Measurements from ENCODE around the gene GRAMD1A. TPM values are rescaled to one million over a fixed set of nuclear protein-coding genes. Genes with fewer than 3 reads are reported as not detected.
"Not testable (repeated sequence)": the region's sequence is repeated elsewhere in the genome, so short reads cannot be mapped to it uniquely, and the experiment has no call there.

Gene GRAMD1A
- polyA plus RNA-seq, 3 donors from 2014 or later = 6.7 to 19.1 (median 7.8) TPM

DNA sequence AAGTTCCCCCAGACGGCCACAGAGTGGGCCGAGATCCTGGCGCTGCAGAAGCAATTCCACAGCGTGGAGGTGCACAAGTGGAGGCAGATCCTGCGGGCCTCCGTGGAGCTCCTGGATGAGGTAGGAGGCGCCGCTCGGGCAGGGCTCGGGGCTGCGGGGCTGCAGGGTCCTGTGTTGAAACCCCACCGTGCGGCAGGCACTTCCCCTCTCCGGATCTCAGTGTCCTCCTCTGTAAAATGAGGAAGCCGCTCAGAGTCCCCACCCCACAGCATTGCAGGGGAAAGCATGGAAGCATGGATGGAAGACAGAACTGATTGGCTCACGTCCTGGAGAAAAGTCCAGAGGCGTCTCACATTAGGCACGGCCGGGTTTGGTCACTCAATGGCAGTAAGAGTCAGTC lies 23.3 kb downstream of the GRAMD1A start:
- H3K27me3 Mint-ChIP-seq (ENCODE audit: low read depth in 3 of 3) = no peaks in the 10 kb centered on the region
- no peak for DNase-seq
- peaks cover 2 to 8% of the 10 kb centered on the region in 2 donors for H3K4me1 Mint-ChIP-seq
- H3K4me3 Mint-ChIP-seq = no peak overlapping the region
- no peaks in the 10 kb centered on the region for H3K9me3 Mint-ChIP-seq
- peaks cover 13 to 30% (median 15%) of the 10 kb centered on the region in 3 donors for H3K36me3 Mint-ChIP-seq
- H3K27ac Mint-ChIP-seq = no peak overlapping the region

DNA sequence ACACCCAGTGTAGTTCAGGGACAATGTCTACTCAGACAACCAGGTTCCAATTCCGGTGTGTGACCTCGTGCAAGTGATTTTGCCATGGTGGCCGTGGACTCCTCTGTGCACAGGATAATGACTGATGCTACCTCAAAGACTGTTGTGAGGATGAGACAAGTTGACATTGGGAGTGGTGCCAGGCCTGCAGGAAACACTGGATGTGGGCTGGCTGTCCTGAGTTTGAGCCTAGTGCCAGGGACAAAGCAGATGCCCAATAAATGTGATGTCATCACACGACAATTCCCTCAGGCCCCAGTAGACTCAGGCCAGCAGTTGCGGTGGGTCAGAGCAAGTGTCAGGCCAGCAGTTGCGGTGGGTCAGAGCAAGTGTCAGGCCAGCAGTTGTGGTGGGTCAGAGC lies 24.0 kb downstream of the GRAMD1A start:
- no peaks in the 10 kb centered on the region for H3K27me3 Mint-ChIP-seq (ENCODE audit: low read depth in 3 of 3)
- H3K4me1 Mint-ChIP-seq = peaks cover 5 to 9% of the 10 kb centered on the region in 2 donors
- peaks cover 11 to 30% (median 14%) of the 10 kb centered on the region in 3 donors for H3K36me3 Mint-ChIP-seq
- H3K9me3 Mint-ChIP-seq = no peaks in the 10 kb centered on the region
- DNase-seq = no peak
- H3K27ac Mint-ChIP-seq = peak overlapping the region in 1 of 6 donors; percentile 14
- no peak overlapping the region for H3K4me3 Mint-ChIP-seq

DNA sequence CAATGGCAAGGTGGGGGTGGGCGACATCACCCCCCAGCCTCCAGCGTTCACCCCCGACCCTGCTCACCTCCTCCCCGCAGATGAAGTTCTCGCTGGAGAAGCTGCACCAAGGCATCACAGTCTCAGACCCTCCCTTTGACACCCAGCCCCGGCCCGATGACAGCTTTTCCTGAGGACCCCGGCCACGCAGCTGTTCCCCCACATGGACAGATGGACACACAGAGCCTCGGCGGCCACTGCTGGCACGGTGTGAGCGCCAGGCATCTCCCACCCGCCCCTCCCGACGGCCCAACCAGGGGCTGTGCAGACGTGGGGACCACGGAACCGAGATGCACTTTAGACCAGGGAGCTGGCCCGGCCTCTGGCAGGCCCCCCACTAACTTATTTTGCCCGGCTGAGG lies 25.8 kb downstream of the GRAMD1A start:
- DNase-seq = no peak
- no peak overlapping the region for H3K4me3 Mint-ChIP-seq
- no peak overlapping the region for H3K27ac Mint-ChIP-seq
- H3K9me3 Mint-ChIP-seq = no peaks in the 10 kb centered on the region
- H3K4me1 Mint-ChIP-seq = peaks cover 5 to 12% of the 10 kb centered on the region in 2 donors
- peaks cover 7 to 19% (median 7%) of the 10 kb centered on the region in 3 donors for H3K36me3 Mint-ChIP-seq
- no peaks in the 10 kb centered on the region for H3K27me3 Mint-ChIP-seq (ENCODE audit: low read depth in 3 of 3)

DNA sequence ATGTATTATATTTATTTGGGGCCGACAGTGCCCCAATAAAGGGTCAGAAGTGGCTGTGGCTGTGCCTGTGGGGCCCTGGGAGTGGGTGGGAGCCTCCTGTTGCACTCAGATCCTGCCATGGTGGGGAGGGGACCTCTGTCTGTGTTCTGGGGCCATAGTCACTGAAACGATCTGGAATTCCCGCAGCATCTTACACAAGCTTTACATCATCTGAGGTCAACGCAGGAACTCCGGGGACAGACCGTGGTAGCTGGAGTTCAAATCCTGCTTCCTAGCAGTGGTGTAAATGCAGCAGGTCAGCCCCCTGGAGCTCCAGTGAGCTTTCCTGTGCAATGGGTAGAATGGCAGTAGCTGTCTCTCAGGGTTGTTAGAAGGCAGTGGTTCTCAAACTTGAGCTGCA lies 26.3 kb downstream of the GRAMD1A start:
- no peak overlapping the region for H3K27ac Mint-ChIP-seq
- peaks cover 5 to 16% of the 10 kb centered on the region in 2 donors for H3K4me1 Mint-ChIP-seq
- peaks cover 1 to 4% (median 2%) of the 10 kb centered on the region in 3 donors for H3K27me3 Mint-ChIP-seq (ENCODE audit: low read depth in 3 of 3)
- no peak overlapping the region for H3K4me3 Mint-ChIP-seq
- peaks cover 6 to 16% (median 7%) of the 10 kb centered on the region in 3 donors for H3K36me3 Mint-ChIP-seq
- no peak for DNase-seq
- no peaks in the 10 kb centered on the region for H3K9me3 Mint-ChIP-seq

DNA sequence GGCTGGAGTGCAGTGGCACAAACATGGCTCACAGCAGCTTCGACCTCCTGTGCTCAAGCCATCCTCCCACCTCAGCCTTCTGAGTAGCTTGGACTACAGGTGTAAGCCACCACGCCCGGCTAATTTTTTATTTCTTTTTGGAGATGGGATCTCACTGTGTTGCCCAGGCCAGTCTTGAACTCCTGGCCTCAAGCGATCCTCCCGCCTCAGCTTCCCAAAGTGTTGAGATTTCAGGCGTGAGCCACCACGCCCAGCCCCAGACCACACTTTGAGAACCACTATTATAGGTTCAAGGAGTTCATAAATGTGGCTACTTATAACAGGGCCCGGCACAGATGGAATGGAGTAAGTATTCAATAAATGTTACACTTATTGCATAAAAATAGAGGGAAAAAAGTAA lies 26.9 kb downstream of the GRAMD1A start:
- peaks cover 5 to 18% of the 10 kb centered on the region in 2 donors for H3K4me1 Mint-ChIP-seq
- H3K9me3 Mint-ChIP-seq = no peaks in the 10 kb centered on the region
- DNase-seq = no peak
- no peak overlapping the region for H3K4me3 Mint-ChIP-seq
- H3K27ac Mint-ChIP-seq = no peak overlapping the region
- peaks cover 6 to 14% (median 9%) of the 10 kb centered on the region in 3 donors for H3K36me3 Mint-ChIP-seq
- H3K27me3 Mint-ChIP-seq (ENCODE audit: low read depth in 3 of 3) = peaks cover 3 to 6% (median 4%) of the 10 kb centered on the region in 3 donors

DNA sequence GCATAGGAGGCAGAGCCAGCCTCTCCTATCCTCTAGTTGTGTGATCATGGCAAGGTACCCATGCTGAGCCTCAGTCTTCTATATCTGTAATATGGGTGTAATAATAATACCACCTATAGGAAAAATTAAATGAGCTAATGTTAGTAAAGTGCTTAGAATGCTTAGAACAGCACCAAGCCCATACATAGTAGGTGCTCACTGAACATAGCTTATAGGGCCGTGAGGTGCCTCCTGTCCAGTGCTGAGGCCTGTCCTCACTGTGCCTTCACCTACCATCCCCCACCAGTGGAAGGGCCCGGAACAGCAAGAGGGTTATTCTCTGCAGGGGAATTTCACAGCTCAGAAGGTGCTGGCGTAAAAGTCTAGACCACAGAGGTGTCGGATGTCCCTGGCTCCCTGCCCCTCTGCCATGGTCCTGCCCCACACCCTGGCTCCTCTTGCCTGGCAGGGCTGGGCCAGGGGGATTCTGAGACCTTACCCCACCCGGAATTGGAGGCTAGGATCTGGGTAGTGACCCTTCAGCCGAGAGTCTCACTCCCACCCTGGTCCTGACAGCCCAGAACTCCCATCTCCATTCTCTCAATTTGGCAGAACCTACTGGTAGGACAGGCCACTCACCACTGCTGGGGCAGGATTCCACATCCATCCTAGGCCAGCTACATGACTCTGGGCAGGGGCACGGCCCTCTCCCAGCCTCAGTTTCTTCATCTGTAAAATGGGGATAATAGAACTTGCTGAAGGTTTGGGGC lies 27.9 kb downstream of the GRAMD1A start:
- no peak for DNase-seq
- H3K4me1 Mint-ChIP-seq = peaks cover 5 to 18% of the 10 kb centered on the region in 2 donors
- no peak overlapping the region for H3K27ac Mint-ChIP-seq
- H3K4me3 Mint-ChIP-seq = peak overlapping the region in 2 of 5 donors; percentile 34 to 67
- no peaks in the 10 kb centered on the region for H3K9me3 Mint-ChIP-seq
- peaks cover 3 to 13% (median 4%) of the 10 kb centered on the region in 3 donors for H3K27me3 Mint-ChIP-seq (ENCODE audit: low read depth in 3 of 3)
- H3K36me3 Mint-ChIP-seq = peaks cover 3 to 11% (median 9%) of the 10 kb centered on the region in 3 donors

DNA sequence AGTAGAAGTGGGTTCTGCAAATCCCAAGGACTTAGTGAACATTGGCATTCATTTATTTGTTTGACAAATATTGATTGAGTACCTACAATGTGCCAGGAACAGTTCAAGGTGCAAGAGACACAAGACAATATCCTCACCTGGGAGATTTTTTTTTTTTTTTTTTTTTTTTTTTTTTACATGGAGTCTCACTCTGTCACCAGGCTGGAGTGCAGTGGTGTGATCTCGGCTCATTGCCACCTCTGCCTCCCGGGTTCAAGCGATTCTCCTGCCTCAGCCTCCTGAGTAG lies 28.4 kb downstream of the GRAMD1A start:
- not testable (repeated sequence) for DNase-seq, H3K27ac Mint-ChIP-seq, H3K9me3 Mint-ChIP-seq
- Mint-ChIP-seq H3K27me3 (ENCODE audit: low read depth in 3 of 3) (peaks cover 3 to 16% (median 4%) of the 10 kb centered on the region in 3 donors), H3K4me3 (peak overlapping the region in 2 of 5 donors; percentile 34 to 67), H3K36me3 (peaks cover 3 to 11% (median 9%) of the 10 kb centered on the region in 3 donors), H3K4me1 (peaks cover 5 to 18% of the 10 kb centered on the region in 2 donors)

DNA sequence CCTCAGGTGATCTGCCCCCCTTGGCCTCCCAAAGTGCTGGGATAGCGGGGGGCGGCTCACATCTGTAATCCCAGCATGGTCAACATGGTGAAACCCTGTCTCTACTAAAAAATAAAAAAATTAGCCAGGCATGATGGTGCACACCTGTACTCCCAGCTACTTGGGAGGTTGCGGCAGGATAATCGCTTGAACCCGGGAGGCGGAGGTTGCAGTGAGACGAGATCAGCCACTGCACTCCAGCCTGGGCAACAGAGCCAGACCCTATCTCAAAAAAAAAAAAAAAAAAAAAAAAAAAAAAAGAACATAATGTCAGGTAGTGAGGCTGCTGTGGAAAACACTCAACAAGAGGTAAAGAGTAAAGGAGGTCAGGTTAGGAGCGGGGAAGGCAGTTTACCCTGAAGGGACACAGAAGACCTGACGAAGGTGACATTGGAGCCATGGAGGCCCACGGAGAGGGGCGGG lies 29.2 kb downstream of the GRAMD1A start:
- H3K36me3 Mint-ChIP-seq = peaks cover 3 to 11% (median 9%) of the 10 kb centered on the region in 3 donors
- peaks cover 5 to 18% of the 10 kb centered on the region in 2 donors for H3K4me1 Mint-ChIP-seq
- H3K9me3 Mint-ChIP-seq, H3K27ac Mint-ChIP-seq, DNase-seq: not testable (repeated sequence)
- H3K27me3 Mint-ChIP-seq (ENCODE audit: low read depth in 3 of 3) = peaks cover 3 to 17% (median 4%) of the 10 kb centered on the region in 3 donors
- peak overlapping the region in 4 of 5 donors; percentile 49 to 67 (median 58) for H3K4me3 Mint-ChIP-seq

DNA sequence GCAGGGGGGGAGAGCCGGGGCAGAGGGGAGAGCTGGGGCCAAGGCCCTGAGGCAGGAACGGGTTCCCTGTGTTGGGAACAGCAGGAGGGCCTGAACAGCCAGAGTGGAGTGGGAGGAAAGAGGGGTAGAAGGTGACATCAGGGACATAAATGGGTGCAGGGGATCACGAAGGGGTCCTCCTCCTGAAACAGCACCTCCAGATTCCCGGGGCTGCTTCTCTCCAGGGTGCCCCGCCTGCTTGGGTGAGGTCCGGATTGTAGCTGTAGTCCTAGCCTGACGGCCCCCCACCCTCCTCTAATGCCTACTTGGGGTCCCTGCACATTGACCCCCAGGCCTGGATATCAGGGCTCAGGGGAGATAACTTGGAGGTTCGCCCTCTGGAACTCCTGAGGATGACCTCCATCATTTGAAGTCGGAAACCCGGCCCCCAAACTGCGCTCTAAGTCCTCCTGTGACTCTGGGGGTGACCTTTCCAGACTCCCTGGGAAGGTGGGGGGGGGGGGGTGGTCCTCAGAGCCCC lies 29.7 kb downstream of the GRAMD1A start:
- no peak for DNase-seq
- peaks cover 3 to 11% (median 9%) of the 10 kb centered on the region in 3 donors for H3K36me3 Mint-ChIP-seq
- H3K27me3 Mint-ChIP-seq (ENCODE audit: low read depth in 3 of 3) = peaks cover 3 to 17% (median 4%) of the 10 kb centered on the region in 3 donors
- peaks cover 5 to 18% of the 10 kb centered on the region in 2 donors for H3K4me1 Mint-ChIP-seq
- no peaks in the 10 kb centered on the region for H3K9me3 Mint-ChIP-seq
- no peak overlapping the region for H3K27ac Mint-ChIP-seq
- H3K4me3 Mint-ChIP-seq = peak overlapping the region in 4 of 5 donors; percentile 29 to 67 (median 52)

DNA sequence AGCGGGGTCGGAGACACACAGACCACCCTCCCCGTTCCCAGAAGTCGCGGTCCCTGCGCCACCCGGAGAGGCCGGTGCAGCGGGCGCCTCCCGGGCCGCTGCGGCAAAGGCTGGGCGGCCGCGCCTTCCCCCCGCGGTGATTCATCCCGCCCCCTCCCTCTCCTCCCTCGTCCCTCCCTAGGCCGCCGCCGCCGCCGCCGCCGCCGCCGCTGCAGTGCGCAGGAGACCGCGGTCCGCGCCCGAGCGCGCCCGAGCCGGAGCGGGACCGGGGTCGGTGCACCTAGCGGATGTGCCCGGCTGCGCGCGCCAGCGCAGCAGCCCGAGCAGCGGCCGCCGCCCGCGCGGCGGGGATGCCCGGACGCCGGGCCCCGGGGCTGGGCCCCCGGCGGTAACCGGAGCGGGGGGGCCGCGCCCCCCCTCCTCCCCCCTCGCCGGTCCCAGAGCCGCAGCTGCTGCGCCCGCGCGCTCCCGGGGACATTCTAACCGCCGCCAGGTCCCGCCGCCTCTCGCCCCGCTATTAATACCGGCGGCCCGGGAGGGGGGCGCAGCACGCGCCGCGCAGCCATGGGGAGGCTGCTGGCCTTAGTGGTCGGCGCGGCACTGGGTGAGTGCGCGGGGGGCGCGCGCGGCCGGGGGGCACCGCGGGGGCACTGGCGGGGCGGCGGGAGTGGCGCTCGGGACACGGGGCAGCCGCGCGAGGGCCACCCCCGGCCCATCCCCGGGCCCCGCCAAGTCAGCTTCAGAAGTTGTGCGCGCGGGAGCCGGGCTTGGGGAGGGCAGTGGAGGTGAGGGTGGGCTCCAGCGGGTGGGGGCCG lies 30.3 kb downstream of the GRAMD1A start, which contains the start of gene SCN1B:
Gene SCN1B, plus strand, starts transcription at position 214 of the 815 bp plus-strand sequence. Its CDS starts 351 bp downstream, at position 565.
- no peak within 1 kb of the TSS for H3K27ac Mint-ChIP-seq
- peak; percentile 24 to 34 (median 28) for DNase-seq
- peaks cover 3 to 17% (median 4%) of the 10 kb centered on the region in 3 donors for H3K27me3 Mint-ChIP-seq (ENCODE audit: low read depth in 3 of 3)
- peaks cover 3 to 11% (median 9%) of the 10 kb centered on the region in 3 donors for H3K36me3 Mint-ChIP-seq
- peaks cover 5 to 18% of the 10 kb centered on the region in 2 donors for H3K4me1 Mint-ChIP-seq
- H3K9me3 Mint-ChIP-seq = no peaks in the 10 kb centered on the region
- peak within 1 kb of the TSS; percentile 59 to 79 (median 70) for H3K4me3 Mint-ChIP-seq

DNA sequence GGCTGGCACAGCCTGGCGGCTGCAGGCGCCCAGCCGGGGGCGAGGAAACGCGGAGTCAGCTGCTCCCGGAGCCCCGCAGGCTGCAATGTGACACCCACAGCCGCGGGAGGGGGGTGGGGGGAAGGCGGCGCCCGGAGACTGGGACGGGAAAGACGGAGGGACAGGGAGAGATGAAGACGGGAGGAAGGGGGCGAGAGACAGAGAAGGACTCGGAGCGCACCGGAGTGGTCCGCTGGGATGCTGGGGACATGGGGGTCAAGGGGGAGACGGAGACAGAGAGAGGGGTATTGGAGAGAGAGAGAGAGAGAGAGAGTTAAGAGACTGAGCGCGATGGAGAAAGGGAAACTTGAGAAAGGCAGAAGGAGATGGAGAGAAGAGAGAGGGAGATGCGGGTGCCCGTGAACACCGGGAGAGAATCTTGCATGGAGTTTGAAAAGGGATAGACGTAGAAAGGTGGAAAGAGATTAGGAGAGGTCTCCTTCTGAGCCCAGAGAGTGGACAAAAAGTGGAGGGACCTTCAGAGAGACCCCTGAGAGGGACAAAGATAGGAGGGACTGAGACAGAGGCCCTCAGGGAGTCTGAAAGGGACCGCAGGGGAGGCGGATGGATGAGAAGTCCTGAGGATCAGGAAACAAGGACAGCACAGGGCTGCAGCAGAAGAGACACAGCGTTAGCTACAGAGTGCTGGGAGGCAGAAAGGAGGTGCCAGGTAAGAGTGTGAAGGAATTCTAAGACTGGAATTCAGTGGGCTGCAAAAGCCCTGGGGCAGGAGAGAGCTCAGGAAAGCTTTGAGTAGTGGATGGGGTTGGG lies 31.2 kb downstream of the GRAMD1A start:
- Mint-ChIP-seq H3K27me3 (ENCODE audit: low read depth in 3 of 3) (peaks cover 3 to 17% (median 4%) of the 10 kb centered on the region in 3 donors), H3K4me3 (peak overlapping the region; percentile 45 to 79 (median 70)), H3K27ac (no peak overlapping the region), H3K4me1 (peaks cover 5 to 18% of the 10 kb centered on the region in 2 donors), H3K9me3 (no peaks in the 10 kb centered on the region), H3K36me3 (peaks cover 3 to 11% (median 9%) of the 10 kb centered on the region in 3 donors)
- DNase-seq = no peak

DNA sequence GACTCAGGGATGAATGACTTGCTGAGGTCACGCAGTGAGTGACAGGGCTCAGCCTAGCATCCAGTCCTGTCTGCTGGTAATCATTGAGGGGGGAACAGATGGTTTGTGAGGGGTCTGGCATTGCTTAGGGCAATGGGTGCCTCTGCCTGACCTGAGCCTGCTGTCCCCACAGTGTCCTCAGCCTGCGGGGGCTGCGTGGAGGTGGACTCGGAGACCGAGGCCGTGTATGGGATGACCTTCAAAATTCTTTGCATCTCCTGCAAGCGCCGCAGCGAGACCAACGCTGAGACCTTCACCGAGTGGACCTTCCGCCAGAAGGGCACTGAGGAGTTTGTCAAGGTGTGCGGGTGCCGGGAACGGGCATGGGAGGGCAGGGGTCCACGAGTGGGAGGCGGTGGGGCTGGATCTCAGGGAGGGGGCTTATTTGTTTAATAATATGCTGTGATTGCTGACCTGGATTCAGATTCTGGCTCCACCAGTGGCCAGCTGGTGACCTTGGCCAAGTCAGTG lies 32.3 kb downstream of the GRAMD1A start:
- Mint-ChIP-seq H3K36me3 (peaks cover 0 to 7% (median 5%) of the 10 kb centered on the region in 3 donors), H3K27ac (no peak overlapping the region), H3K27me3 (ENCODE audit: low read depth in 3 of 3) (peaks cover 3 to 17% (median 4%) of the 10 kb centered on the region in 3 donors), H3K4me1 (peaks cover 5 to 18% of the 10 kb centered on the region in 2 donors), H3K9me3 (no peaks in the 10 kb centered on the region), H3K4me3 (no peak overlapping the region)
- no peak for DNase-seq
